GM21390 (cell line): ENCODE measurements around the gene FREM2.

Source experiments
- ATAC-seq: cut with Tn5 transposase; IDR thresholded peaks from one replicate; pipeline ENCODE4 v1.9.1; 2021; ENCODE audit not compliant: unreplicated experiment

Gene FREM2

DNA sequence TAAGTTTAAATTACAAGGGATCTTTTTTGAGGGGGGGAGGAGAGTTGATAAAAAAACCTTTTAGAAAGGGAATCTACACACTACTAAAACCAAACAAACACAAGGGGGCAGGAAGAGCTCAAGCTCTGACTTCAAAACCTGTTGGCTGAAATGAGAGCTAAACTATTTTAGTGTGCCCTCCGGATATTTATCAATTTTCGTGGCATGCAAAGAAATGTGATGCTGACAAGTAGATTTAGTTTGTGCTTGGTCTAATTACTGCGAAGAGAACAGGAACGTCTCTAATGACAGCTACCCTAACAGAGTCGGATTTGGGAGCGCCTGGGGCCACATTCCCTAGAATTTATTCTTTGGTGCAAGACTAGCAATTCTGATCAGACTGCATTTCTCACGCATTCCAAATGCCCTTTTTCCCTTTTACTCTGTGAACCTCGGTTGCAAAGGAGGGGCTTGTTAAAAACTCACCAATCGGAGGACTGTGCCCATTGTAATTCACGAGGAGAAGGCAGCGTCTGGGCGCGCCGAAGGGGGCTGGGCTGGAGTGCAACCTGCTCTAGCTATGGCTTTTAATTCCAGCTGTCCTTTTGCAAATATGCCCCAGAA lies 802 bp upstream of the FREM2 start:
- no peak for ATAC-seq

- ATAC-seq = no peak
These were observed 661 bp downstream of the FREM2 start for GRCh38 chr13:38687246-38688229.

DNA sequence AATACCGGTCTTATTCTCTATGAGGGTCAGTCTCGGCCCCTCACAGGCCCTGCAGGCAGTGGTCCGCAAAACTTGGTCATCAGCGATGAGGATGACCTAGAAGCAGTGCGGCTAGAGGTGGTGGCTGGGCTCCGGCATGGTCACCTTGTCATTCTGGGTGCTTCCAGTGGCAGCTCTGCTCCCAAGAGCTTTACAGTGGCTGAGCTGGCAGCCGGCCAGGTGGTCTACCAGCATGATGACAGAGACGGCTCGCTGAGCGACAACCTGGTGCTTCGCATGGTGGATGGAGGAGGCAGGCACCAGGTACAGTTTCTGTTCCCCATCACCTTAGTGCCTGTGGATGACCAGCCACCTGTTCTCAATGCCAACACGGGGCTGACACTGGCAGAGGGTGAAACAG lies 1.8 kb downstream of the FREM2 start:
- no peak for ATAC-seq

DNA sequence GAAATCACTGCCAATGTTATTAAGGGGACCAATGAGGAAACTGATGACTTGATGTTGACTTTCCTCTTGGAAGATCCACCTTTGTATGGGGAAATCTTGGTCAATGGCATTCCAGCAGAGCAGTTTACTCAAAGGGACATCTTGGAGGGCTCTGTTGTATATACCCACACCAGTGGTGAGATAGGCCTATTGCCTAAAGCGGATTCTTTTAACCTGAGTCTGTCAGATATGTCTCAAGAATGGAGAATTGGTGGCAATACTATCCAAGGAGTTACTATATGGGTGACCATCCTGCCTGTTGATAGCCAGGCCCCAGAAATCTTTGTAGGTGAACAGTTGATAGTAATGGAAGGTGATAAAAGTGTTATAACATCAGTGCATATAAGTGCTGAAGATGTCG lies 3.4 kb downstream of the FREM2 start:
- ATAC-seq = no peak

DNA sequence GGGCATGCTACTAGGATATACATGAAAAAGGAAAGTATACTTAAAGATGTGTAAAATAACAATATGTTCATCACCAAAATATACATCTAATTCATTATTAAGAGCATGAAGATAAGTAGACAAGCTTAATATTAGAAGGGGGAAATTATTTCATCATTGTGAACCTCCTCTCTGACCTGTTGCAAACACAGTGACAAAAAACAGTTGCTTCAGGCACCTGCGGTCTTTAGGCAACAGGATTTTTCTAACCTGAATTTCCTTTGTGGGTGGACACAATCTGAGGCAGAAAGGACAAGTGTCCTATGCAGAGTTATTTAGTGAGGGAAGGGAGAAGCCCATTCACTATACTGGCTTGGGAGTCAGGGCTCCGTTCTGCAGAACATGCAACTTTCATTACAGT lies 6.3 kb downstream of the FREM2 start:
- ATAC-seq = no peak

- no peak for ATAC-seq
These were observed 6.8 kb downstream of the FREM2 start for GRCh38 chr13:38693641-38694040.

DNA sequence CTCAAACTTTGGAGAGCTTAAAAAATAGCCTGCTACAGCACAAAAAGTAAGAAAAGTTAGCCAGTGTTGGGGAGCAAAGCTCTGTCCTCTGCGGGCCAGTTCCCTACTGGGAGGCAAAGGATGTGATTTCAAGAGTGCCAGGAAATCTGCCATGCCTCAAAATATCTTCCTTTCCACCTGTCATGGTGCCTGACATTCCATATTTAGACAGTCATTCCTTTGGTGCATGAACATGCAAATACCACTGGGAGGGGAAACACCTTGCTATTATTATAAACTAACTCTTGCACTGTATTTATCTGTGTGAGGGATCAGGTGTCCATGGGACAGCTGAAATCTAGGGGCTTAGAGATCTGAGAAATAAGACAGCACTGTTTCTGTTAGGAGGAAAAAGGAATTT lies 10.3 kb downstream of the FREM2 start:
- ATAC-seq = no peak

- no peak for ATAC-seq
These were observed 10.9 kb downstream of the FREM2 start for GRCh38 chr13:38697628-38698333.

GRCh38 chr13:38700051-38700450 lies 13.2 kb downstream of the FREM2 start:
- no peak for ATAC-seq

GRCh38 chr13:38702669-38703068 lies 15.8 kb downstream of the FREM2 start:
- no peak for ATAC-seq

GRCh38 chr13:38703255-38703654 lies 16.4 kb downstream of the FREM2 start:
- ATAC-seq = no peak

GRCh38 chr13:38705365-38705764 lies 18.5 kb downstream of the FREM2 start:
- ATAC-seq = no peak

DNA sequence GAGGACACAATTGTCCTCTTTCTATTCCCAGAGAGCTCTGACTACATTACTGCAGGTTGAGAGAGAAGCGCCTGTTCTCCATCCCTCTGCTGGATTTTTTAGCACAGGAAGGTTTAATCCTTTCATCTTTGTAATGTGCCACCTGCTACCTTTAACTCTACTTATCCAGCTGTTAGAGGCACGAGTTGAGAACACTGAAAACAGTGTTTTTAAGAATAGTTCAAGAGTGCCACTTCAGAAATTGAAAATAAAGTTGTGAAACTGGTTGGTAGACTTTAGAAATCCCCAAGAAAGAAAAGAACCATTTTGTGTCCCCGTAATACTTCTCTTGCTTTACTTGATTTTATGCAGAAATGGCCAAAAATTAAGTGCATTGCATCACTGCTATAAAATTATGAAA lies 20.6 kb downstream of the FREM2 start:
- no peak for ATAC-seq

- ATAC-seq = no peak
These were observed 26.2 kb downstream of the FREM2 start for GRCh38 chr13:38713046-38713445.

GRCh38 chr13:38718374-38718773 lies 31.5 kb downstream of the FREM2 start:
- ATAC-seq = no peak

DNA sequence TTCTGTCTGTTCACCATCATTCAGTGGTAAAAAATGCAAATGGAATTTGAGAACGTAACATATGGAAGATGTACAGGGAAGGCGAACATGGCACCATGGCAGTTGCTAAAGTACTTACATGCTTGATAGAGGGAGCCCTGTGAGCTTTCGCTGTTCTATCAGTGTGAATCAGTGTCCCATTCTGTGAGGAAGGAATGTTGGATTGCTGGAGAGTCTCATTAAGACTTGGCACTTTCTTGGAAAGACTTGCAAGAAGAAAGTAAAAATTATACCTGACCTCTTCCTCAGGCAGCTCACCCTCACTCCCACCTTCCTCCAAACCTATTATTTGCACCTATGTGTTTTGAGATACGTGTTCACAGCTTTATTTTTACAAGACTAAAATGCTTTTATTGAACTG lies 43.5 kb downstream of the FREM2 start:
- no peak for ATAC-seq

DNA sequence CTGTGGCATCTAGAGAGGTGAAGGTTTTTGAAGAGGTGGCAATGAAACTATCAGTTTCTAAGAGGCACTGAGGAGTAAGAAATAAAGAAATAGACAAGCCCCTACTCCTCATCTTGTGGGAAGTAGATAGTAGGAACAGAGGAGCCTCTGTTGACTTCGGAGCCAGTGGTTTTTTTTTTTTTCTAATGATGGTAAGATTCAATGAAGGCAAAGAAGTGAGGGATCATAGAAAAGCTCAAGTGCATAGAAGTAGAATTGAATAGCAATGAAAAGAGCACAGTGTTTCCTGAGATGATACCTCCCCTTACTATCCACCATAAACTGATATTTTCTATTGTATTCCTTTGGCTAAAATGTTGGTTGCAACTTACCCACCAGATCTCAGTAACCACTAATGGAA lies 46.3 kb downstream of the FREM2 start:
- no peak for ATAC-seq

DNA sequence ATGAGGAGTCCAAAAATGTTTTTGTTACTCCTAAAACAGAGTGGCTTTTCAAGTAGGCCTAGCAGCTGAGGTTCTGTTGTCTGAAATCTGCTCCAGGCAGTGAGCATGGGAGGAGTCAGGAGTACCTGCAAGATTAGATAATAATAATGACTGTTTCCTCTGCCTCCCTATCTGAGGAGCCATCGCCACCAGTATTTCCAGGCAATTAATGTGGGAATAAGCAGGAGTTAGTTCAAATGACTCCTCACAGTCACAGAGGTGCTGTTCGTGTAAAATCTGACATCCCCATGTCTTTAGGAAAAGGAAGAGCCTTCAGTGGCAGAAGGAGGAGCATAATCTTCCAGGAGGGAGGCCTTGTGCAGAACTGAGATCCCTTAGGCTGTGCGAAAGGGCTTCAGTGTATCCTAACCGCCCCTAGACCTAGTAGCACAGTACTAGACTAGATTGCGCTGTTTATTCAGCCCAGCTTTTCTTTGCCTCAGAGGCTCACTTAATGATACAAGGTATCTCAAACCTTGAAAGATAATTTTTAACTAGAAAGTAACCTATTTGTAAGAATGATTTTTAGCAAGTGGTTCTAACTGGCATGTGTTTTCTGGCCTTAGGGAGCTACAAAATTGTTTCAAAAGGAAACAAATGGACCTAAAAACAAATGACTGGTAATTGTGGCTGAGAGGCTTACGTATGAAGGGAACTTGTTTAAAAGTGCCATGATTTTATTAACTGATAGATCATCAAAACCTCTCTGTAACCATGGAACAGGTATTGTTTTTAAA lies 49.0 kb downstream of the FREM2 start:
- ATAC-seq = no peak

DNA sequence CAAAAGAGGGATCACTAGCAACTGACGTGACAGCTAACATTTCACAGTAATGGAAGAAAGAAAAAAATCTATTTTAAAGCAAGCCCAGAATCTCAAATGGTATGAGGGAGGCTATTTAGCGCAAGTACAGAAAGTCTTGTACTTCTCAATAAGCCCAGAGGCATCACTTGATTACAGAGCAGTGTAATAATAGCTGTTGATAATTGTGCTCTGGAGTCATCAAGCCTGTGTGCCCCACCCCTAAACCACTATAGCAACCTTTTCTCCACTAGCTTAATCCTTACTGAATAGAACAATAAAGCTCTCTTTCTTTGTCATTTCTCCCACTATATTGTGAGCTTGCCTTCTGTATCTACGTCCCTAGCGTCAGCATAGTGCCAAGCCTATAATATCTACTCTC lies 56.6 kb downstream of the FREM2 start:
- no peak for ATAC-seq

DNA sequence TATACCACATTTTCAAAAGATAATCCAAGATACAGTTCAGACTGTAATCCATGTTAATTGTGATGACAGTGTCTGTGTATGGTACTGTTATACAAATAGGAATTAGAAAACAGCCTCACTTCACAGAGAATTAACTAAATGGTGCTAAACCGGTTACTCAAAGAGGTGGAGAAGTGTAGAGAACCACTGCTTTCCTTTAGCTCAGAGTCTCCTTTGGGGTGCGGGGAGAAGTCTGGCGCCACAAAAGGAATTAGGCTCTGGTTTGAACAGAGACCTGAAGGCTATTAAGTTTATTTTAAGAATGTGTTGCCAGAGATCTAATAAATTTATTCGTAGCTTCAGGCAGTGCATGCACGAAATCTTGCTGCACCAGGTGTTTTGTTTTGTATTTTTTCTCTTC lies 65.8 kb downstream of the FREM2 start:
- no peak for ATAC-seq

DNA sequence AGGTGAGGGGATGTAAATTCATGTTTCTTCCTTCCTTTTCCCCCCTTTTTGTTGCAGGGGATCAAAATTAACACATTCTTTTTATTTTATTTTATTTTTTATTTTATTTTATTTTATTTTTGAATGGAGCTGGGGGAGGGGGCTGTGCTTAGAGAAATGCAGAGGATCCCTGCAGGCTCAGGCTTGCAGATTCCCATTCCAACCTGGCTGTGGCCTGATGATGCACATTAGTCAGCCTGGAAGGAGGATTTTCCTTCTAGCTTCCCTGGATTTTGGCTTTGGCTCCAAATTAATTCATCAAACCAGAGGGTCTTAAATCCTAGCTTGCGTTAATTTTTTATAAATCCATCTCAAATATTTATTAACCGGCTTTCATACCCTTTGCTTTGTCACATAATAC lies 67.0 kb downstream of the FREM2 start:
- ATAC-seq = no peak
